ENCODE data around the gene PPP1R12A. TPM values are rescaled to one million over a fixed set of nuclear protein-coding genes. Genes with fewer than 3 reads are reported as not detected.

The PPP1R12A gene
- total RNA-seq, 4 donors from 2014 or later, result 39.0 to 88.6 (median 47.5) TPM

DNA sequence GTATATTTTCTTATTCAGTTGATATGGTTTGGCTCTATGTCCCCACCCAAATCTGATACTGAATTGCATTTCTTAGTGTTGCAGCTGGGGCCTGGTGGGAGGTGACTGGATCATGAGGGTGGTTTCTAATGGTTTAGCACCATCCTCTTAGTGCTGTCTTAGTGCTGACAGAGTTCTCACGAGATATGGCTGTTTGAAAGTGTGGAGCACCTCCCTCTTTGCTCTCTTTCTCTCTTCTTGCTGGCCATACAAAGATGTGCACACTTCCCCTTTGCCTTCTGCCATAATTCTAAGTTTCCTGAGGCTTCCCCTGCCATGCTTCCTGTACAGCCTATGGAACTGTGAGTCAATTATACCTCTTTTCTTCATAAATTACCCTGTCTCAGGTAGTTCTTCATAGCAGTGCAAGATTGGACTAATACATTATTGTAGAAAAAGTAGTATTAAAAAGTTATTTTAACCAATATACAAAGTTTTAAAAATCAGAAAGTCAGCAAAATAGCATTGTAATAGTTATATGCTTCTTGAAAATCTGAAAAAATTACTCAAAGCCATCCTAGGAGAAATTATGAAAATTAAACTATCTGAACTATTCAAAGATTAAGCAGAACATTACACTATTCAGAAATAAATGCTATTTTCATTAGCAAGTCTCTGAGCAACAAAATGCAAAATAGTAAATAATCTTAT lies 84.1 kb downstream of the PPP1R12A start:
- Histone ChIP-seq H3K36me3 (no peaks in the 10 kb centered on the region), H3K9me3 (no peaks in the 10 kb centered on the region), H3K4me1 (peaks cover 9% of the 10 kb centered on the region), H3K27ac (no peak overlapping the region), H3K4me3 (no peak overlapping the region), H3K27me3 (no peaks in the 10 kb centered on the region)
- WGBS, result 88% methylated on average over 1 of the region's 1 CpG
- no peak for TF ChIP-seq EP300 (IDR thresholded peaks at IDR 0.05)
- TF ChIP-seq, protein P1, sequence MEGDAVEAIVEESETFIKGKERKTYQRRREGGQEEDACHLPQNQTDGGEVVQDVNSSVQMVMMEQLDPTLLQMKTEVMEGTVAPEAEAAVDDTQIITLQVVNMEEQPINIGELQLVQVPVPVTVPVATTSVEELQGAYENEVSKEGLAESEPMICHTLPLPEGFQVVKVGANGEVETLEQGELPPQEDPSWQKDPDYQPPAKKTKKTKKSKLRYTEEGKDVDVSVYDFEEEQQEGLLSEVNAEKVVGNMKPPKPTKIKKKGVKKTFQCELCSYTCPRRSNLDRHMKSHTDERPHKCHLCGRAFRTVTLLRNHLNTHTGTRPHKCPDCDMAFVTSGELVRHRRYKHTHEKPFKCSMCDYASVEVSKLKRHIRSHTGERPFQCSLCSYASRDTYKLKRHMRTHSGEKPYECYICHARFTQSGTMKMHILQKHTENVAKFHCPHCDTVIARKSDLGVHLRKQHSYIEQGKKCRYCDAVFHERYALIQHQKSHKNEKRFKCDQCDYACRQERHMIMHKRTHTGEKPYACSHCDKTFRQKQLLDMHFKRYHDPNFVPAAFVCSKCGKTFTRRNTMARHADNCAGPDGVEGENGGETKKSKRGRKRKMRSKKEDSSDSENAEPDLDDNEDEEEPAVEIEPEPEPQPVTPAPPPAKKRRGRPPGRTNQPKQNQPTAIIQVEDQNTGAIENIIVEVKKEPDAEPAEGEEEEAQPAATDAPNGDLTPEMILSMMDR (IDR thresholded peaks at IDR 0.05), result no peak
- no peak for DNase-seq (ENCODE audit: low spot score in 2 of 2)

DNA sequence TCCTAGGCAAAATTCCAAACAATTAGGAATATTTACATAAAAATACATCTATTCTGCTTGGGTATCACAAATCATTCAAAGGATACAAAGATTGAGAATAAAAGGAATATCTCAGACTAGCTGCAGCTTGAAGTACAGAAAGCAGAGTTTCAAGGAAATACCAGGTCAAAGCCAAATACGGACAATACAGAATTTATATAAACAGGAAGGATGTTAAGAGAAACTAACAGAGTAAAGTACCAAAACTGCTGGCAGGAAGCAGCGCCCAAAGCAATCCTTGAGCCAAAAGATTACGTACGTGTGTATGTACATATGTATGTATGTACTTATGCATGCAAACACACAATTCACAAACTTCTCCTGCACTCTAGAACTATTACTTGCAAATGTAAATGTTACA lies 86.6 kb downstream of the PPP1R12A start:
- no peaks in the 10 kb centered on the region for H3K9me3 ChIP-seq
- WGBS, result 63% methylated on average over 4 of the region's 4 CpGs
- H3K4me1 ChIP-seq, result peaks cover 9% of the 10 kb centered on the region
- no peak overlapping the region for H3K4me3 ChIP-seq
- H3K27ac ChIP-seq, result no peak overlapping the region
- TF ChIP-seq POLR2AphosphoS5 (IDR thresholded peaks at IDR 0.05) (no peak), EP300 (IDR thresholded peaks at IDR 0.05) (no peak), POLR2A (IDR thresholded peaks at IDR 0.05) (no peak)
- TF ChIP-seq, protein P1 (IDR thresholded peaks at IDR 0.05), result no peak
- no peaks in the 10 kb centered on the region for H3K27me3 ChIP-seq
- peaks cover 16% of the 10 kb centered on the region for H3K36me3 ChIP-seq
- DNase-seq (ENCODE audit: low spot score in 2 of 2), result no peak

DNA sequence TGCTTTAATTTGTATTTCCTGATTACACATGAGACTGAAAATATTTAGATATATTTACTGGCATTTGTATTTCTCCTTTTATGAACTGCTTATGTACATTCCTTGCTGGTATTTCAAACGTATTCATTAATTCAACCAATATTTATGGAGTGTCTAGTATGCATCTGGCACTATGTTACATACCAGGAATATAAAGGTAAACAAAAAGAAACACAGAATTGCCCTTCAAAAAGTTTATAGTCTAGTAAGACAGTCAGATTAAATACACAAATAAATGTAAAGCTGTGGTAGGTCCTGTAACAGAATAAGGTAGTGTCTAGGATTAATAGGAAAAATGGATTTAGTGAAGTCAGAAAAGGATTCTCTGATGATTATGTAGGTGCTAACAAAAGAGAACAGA lies 87.5 kb downstream of the PPP1R12A start:
- 47% methylated on average over 1 of the region's 1 CpG for WGBS
- H3K27me3 ChIP-seq, result no peaks in the 10 kb centered on the region
- TF ChIP-seq EP300 (IDR thresholded peaks at IDR 0.05) (no peak), POLR2A (IDR thresholded peaks at IDR 0.05) (no peak), POLR2AphosphoS5 (IDR thresholded peaks at IDR 0.05) (no peak)
- TF ChIP-seq, protein P1 (IDR thresholded peaks at IDR 0.05), result no peak
- H3K27ac ChIP-seq, result no peak overlapping the region
- H3K4me3 ChIP-seq, result no peak overlapping the region
- no peak for DNase-seq (ENCODE audit: low spot score in 2 of 2)
- no peaks in the 10 kb centered on the region for H3K9me3 ChIP-seq
- H3K4me1 ChIP-seq, result peaks cover 9% of the 10 kb centered on the region
- H3K36me3 ChIP-seq, result peaks cover 20% of the 10 kb centered on the region

DNA sequence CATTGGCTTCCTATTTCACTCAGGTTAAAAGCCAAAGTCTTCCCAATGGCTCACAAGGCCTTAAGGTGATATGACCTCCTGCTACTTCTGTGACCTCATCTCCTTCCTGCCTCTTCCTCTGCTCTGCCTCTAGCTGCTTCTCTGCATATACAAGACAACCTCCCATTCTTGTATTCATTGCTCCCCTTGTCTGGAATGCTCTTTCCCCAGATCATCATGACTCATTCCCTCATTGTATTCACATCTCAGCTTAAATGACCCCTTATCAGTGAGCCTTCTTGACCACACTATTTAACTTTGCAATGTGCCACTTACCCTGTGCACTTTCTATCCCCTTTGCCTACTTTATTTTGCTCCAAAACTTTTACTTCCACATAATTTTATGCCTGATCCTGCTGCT lies 90.2 kb downstream of the PPP1R12A start:
- H3K36me3 ChIP-seq, result peaks cover 20% of the 10 kb centered on the region
- H3K27me3 ChIP-seq, result no peaks in the 10 kb centered on the region
- DNase-seq (ENCODE audit: low spot score in 2 of 2), result no peak
- H3K4me3 ChIP-seq, result no peak overlapping the region
- TF ChIP-seq EP300 (IDR thresholded peaks at IDR 0.05), result no peak
- no peak for TF ChIP-seq POLR2A (IDR thresholded peaks at IDR 0.05)
- H3K27ac ChIP-seq, result no peak overlapping the region
- peaks cover 14% of the 10 kb centered on the region for H3K4me1 ChIP-seq
- no peaks in the 10 kb centered on the region for H3K9me3 ChIP-seq

DNA sequence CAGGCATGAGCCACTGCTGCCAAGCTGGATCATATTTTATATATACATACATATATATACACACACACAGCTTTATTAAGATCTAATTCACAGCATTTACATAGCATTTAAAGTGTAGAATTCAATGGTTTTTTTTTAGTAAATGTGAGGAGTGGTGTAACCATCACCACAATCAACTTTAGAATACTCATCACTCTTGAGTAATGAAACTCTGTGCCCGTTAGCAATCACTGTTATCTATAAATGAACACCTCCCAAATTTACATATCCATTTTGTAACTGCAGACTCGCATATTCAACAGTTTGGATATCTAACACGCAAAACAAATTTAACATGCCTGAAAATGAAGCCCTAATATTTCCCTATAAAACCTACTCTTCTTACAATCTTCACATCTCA lies 90.9 kb downstream of the PPP1R12A start:
- DNase-seq (ENCODE audit: low spot score in 2 of 2), result no peak
- Histone ChIP-seq H3K9me3 (no peaks in the 10 kb centered on the region), H3K4me1 (peaks cover 14% of the 10 kb centered on the region), H3K36me3 (peaks cover 26% of the 10 kb centered on the region), H3K4me3 (no peak overlapping the region), H3K27me3 (no peaks in the 10 kb centered on the region), H3K27ac (no peak overlapping the region)
- WGBS, result 72% methylated on average over 3 of the region's 3 CpGs
- TF ChIP-seq EP300 (IDR thresholded peaks at IDR 0.05) (no peak), POLR2AphosphoS5 (IDR thresholded peaks at IDR 0.05) (no peak), POLR2A (IDR thresholded peaks at IDR 0.05) (no peak)
- TF ChIP-seq, protein P1 (IDR thresholded peaks at IDR 0.05), result no peak

DNA sequence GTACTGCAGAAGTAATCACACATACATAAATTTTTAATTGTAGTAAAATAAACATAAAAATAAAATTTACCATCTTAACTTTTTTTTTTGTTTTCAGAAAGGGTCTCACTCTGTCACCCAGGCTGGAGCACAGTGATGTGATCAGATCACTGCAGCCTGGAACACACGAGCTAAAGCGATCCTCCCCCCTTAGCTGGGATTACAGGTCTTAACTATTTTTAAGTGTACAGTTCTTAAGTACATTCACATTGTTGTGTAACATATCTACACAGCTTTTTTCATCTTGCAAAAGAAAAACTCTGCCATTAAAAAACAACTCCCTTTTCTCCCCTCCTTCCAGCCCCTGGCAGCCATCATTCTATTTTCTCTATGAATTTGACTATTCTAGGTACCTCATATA lies 92.3 kb downstream of the PPP1R12A start:
- Histone ChIP-seq H3K27ac (no peak overlapping the region), H3K4me1 (peaks cover 7% of the 10 kb centered on the region), H3K9me3 (peaks cover 5% of the 10 kb centered on the region), H3K27me3 (no peaks in the 10 kb centered on the region), H3K4me3 (no peak overlapping the region), H3K36me3 (peaks cover 37% of the 10 kb centered on the region)
- TF ChIP-seq EP300 (IDR thresholded peaks at IDR 0.05) (no peak), POLR2A (IDR thresholded peaks at IDR 0.05) (no peak), POLR2AphosphoS5 (IDR thresholded peaks at IDR 0.05) (no peak)
- TF ChIP-seq, protein P1 (IDR thresholded peaks at IDR 0.05), result no peak
- no peak for DNase-seq (ENCODE audit: low spot score in 2 of 2)
- 93% methylated on average over 2 of the region's 2 CpGs for WGBS
